Spleen (tissue), 11 donors: ENCODE measurements around the gene GFPT1. TPM values are rescaled to one million over a fixed set of nuclear protein-coding genes. Genes with fewer than 3 reads are reported as not detected.
A peak's percentile ranks its signal among the peaks of the same experiment; 100 is the strongest.

ENCODE experiments used
- DNase-seq: peaks from one replicate; pipeline ENCODE4 v3.0.0-alpha.2; 2020
- H3K27ac ChIP-seq, 8 donors: fragments of 200-600 bp; sonication (generic) in 7 of 8; 1 replicate in 4 of 8; 2 replicates in 4 of 8; pipeline versions ENCODE4 v1.5.0 to v1.8.0; 2016 to 2021; ENCODE audit warnings: inconsistent platforms in 4 of 8, mild to moderate bottlenecking in 4 of 8, moderate library complexity in 1 of 8
- H3K27me3 ChIP-seq, 7 donors: fragments of 200-600 bp; sonication (generic) in 6 of 7; replicated peaks in 1 of 7; 1 replicate in 4 of 7; 2 replicates in 3 of 7; pipeline versions ENCODE4 v1.5.0 to v1.8.0; 2016 to 2021; ENCODE audit warnings: inconsistent platforms in 3 of 7, mild to moderate bottlenecking in 1 of 7
- H3K36me3 ChIP-seq, 6 donors: fragments of 200-600 bp; sonication (generic) in 5 of 6; 1 replicate in 4 of 6; 2 replicates in 2 of 6; pipeline versions ENCODE4 v1.5.0 to v1.8.0; 2016 to 2021; ENCODE audit warnings: inconsistent platforms in 2 of 6
- H3K4me1 ChIP-seq, 6 donors: fragments of 200-600 bp; sonication (generic) in 5 of 6; 1 replicate in 3 of 6; 2 replicates in 3 of 6; pipeline versions ENCODE4 v1.5.0 to v1.8.0; 2016 to 2021; ENCODE audit warnings: inconsistent platforms in 3 of 6
- H3K4me3 ChIP-seq, 8 donors: fragments of 200-600 bp; sonication (generic) in 7 of 8; 1 replicate in 4 of 8; 2 replicates in 4 of 8; pipeline versions ENCODE4 v1.5.0 to v1.8.0; 2016 to 2021; ENCODE audit warnings: inconsistent platforms in 4 of 8, mild to moderate bottlenecking in 4 of 8, moderate library complexity in 2 of 8
- H3K9me3 ChIP-seq, 8 donors: fragments of 200-600 bp; sonication (generic) in 7 of 8; 1 replicate in 4 of 8; 2 replicates in 4 of 8; pipeline versions ENCODE4 v1.5.0 to v1.8.0; 2016 to 2021; ENCODE audit warnings: inconsistent platforms in 4 of 8
- CTCF ChIP-seq, 11 experiments: fragments of 200-600 bp in 7 of 11; fragments of 450-650 bp in 4 of 11; sonication (generic) in 4 of 11; IDR thresholded peaks in 8 of 11; conservative IDR thresholded peaks in 3 of 11; 1 replicate in 7 of 11; 2 replicates in 4 of 11; pipeline versions ENCODE4 v1.4.0 to v1.8.0; 2016 to 2021; ENCODE audit warnings: antibody characterized with exemption in 11 of 11, inconsistent platforms in 4 of 11, mild to moderate bottlenecking in 1 of 11
- POLR2A ChIP-seq, 3 donors: fragments of 450-650 bp; IDR thresholded peaks; one replicate each; pipeline ENCODE4 v1.5.1; 2017; ENCODE audit warnings: antibody characterized with exemption in 3 of 3, mild to moderate bottlenecking in 1 of 3
- POLR2AphosphoS5 ChIP-seq, 3 donors: sonication (generic); formaldehyde crosslinking; IDR thresholded peaks; one replicate each; pipeline ENCODE4 v1.5.1; 2017; ENCODE audit warnings: antibody characterized with exemption in 3 of 3
- WGBS, 5 donors: extraction: QIAGEN DNeasy Blood & Tissue Kit in 3 of 5; methylation state at CpG; one replicate each; pipeline versions ENCODE4 v1.1.5 to v1.1.7; 2013 to 2018; 5-methylcytosine and 5-hydroxymethylcytosine counted together
- intact Hi-C: fragments of 100-400 bp; cut with DNase I; formaldehyde crosslinking; loops from one replicate; pipeline ENCODE4 v1.15.0; 2023; ENCODE audit warnings: low total_unique reads
- polyA plus RNA-seq, 3 donors: library from polyadenylated mRNA; stranded (reverse); fragments of 200-250 nt; gene quantifications; one replicate each; pipeline ENCODE4 v1.2.1, GENCODE V29; 2013
- total RNA-seq, 7 donors: library from RNA; depleted of rRNA in 3 of 7; stranded (reverse); fragments of >200 nt in 3 of 7; fragmentation: NEBNext Ultra II Directional in 4 of 7; extraction: Animal tissue kit (Norgen Biotek cat#: 25700) in 4 of 7; gene quantifications; one replicate each; pipeline versions ENCODE4 v1.1.0 to v1.2.1, GENCODE V29; 2016 to 2021
- donor health status: healthy with polysubstance abuse.
- donor health status: DM: no; HTN: no; CAD: no; lungs with moderate emphysema.
- donor health status: DM: no; HTN: no; CAD: no.
- donor health status: Bipolar disorder and iron deficiency.
- donor health status: healthy.
- donor health status: DM: no; HTN: no; CAD: no.
- donor health status: DM: yes; HTN: yes; CAD: no.

The GFPT1 gene
- total and polyA plus RNA-seq, 10 donors: 2.4 to 27.7 (median 19.9) TPM

- Histone ChIP-seq H3K4me1 (peaks cover 11 to 41% (median 25%) of the 10 kb centered on the region in 6 donors), H3K36me3 (no peaks in the 10 kb centered on the region), H3K9me3 (peaks cover 0 to 11% (median 6%) of the 10 kb centered on the region in 8 donors), H3K27me3 (peaks cover 0 to 40% (median 15%) of the 10 kb centered on the region in 7 donors), H3K27ac (peak overlapping the region; percentile 27 to 82 (median 70)), H3K4me3 (peak overlapping the region; percentile 25 to 78 (median 52))
- WGBS, 5 donors: 0 to 1% (median 1%) methylated on average over 3 to 61 of the region's 61 CpGs; no CpG with 5 or more reads in 1 of the 5 donors
- intact Hi-C loops: loop anchor here (5.0 to 10.0 kb wide), 2 partner anchors 280 to 362 kb away; no protein-coding TSS in a partner anchor
- TF ChIP-seq CTCF (IDR thresholded peaks at IDR 0.05 in 8 of 11, conservative IDR thresholded peaks at IDR 0.05 in 3 of 11) (peak; percentile 60 to 88 (median 84)), POLR2AphosphoS5 (IDR thresholded peaks at IDR 0.05) (peak; percentile 25 to 80 (median 70)), POLR2A (IDR thresholded peaks at IDR 0.05) (no peak)
- peak; percentile 93 for DNase-seq
Observed at GRCh38 chr2:69306822-69307578, 80.0 kb downstream of the GFPT1 start.

GRCh38 chr2:69306393-69306821, 80.6 kb downstream of the GFPT1 start:
- H3K9me3 ChIP-seq: peaks cover 0 to 11% (median 6%) of the 10 kb centered on the region in 8 donors
- intact Hi-C loops: loop anchor here (5.0 to 10.0 kb wide), 2 partner anchors 279 to 362 kb away; no protein-coding TSS in a partner anchor
- TF ChIP-seq CTCF (IDR thresholded peaks at IDR 0.05 in 8 of 11, conservative IDR thresholded peaks at IDR 0.05 in 3 of 11) (no peak), POLR2AphosphoS5 (IDR thresholded peaks at IDR 0.05) (peak in 2 of 3 donors; percentile 7 to 21)
- 2 to 6% (median 2%) methylated on average over 23 to 31 of the region's 31 CpGs for WGBS, 5 donors
- H3K4me1 ChIP-seq: peaks cover 11 to 41% (median 25%) of the 10 kb centered on the region in 6 donors
- no peak for DNase-seq
- H3K4me3 ChIP-seq: peak overlapping the region; percentile 25 to 78 (median 52)
- H3K36me3 ChIP-seq: no peaks in the 10 kb centered on the region
- peak overlapping the region; percentile 27 to 82 (median 70) for H3K27ac ChIP-seq
- H3K27me3 ChIP-seq: peaks cover 0 to 40% (median 15%) of the 10 kb centered on the region in 7 donors

- Histone ChIP-seq H3K27me3 (peaks cover 0 to 40% (median 15%) of the 10 kb centered on the region in 7 donors), H3K9me3 (peaks cover 0 to 11% (median 6%) of the 10 kb centered on the region in 8 donors), H3K36me3 (no peaks in the 10 kb centered on the region), H3K27ac (peak overlapping the region in 7 of 8 donors; percentile 48 to 82 (median 72)), H3K4me1 (peaks cover 11 to 41% (median 25%) of the 10 kb centered on the region in 6 donors), H3K4me3 (peak overlapping the region; percentile 25 to 78 (median 52))
- WGBS, 5 donors: 34 to 47% (median 43%) methylated on average over 14 to 17 of the region's 17 CpGs
- TF ChIP-seq POLR2A (IDR thresholded peaks at IDR 0.05) (no peak), POLR2AphosphoS5 (IDR thresholded peaks at IDR 0.05) (no peak), CTCF (IDR thresholded peaks at IDR 0.05 in 8 of 11, conservative IDR thresholded peaks at IDR 0.05 in 3 of 11) (no peak)
- DNase-seq: no peak
- intact Hi-C loops: loop anchor here (5.0 to 10.0 kb wide), 2 partner anchors 279 to 361 kb away; no protein-coding TSS in a partner anchor
Observed at GRCh38 chr2:69305712-69306392, 81.2 kb downstream of the GFPT1 start.
